Naive thymus-derived CD4-positive, alpha-beta T cell (primary cell): ENCODE data around the gene DSCAM. TPM values are rescaled to one million over a fixed set of nuclear protein-coding genes. Genes with fewer than 3 reads are reported as not detected.

Source experiments
- ATAC-seq: fragments of 150-1000 bp; cut with Tn5 transposase; 2 replicates; pipeline ENCODE4 v1.10.0; 2021; ENCODE audit warnings: mild to moderate bottlenecking, moderate library complexity
- CTCF ChIA-PET: fragments of 350-600 bp; sonication (Branson Sonifier 250); formaldehyde crosslinking; loops from one replicate; lab custom pipeline; 2021; ENCODE audit warnings: antibody characterized with exemption; lab: Charles Lee
- POLR2A ChIA-PET: fragments of 350-600 bp; sonication (Branson Sonifier 250); formaldehyde crosslinking; loops from one replicate; lab custom pipeline; 2021; ENCODE audit warnings: antibody characterized with exemption, inconsistent platforms; lab: Charles Lee
- DNase-seq, 9 donors: peaks; one replicate each; pipeline versions ENCODE4 v3.0.0 to v3.0.0-alpha.2; 2020 to 2022; ENCODE audit warnings: mixed read lengths in 1 of 9
- H3K27ac ChIP-seq: one replicate; pipeline ENCODE4 v1.7.0; 2013; ENCODE audit warnings: mild to moderate bottlenecking, low read depth, low read length, moderate library complexity
- H3K27me3 ChIP-seq, 2 donors: one replicate each; pipeline ENCODE4 v1.7.0; 2013; ENCODE audit warnings: low read length in 2 of 2, mild to moderate bottlenecking in 2 of 2, moderate library complexity in 2 of 2; ENCODE audit not compliant: control insufficient read depth in 2 of 2, insufficient read depth in 2 of 2
- H3K36me3 ChIP-seq, 3 experiments: 1 replicate in 2 of 3; 2 replicates in 1 of 3; pipeline ENCODE4 v1.7.0; 2013; ENCODE audit warnings: low read length in 3 of 3, mild to moderate bottlenecking in 3 of 3, moderate library complexity in 1 of 3; ENCODE audit not compliant: insufficient read depth in 3 of 3, control insufficient read depth in 2 of 3
- H3K4me1 ChIP-seq, 2 donors: one replicate each; pipeline ENCODE4 v1.7.0; 2013; ENCODE audit warnings: low read length in 2 of 2, mild to moderate bottlenecking in 2 of 2, moderate library complexity in 1 of 2; ENCODE audit not compliant: control insufficient read depth in 2 of 2, insufficient read depth in 2 of 2
- H3K4me3 ChIP-seq: 2 replicates; pipeline ENCODE4 v1.7.0; 2013; ENCODE audit warnings: mild to moderate bottlenecking, low read length
- H3K9me3 ChIP-seq, 3 experiments: 1 replicate in 2 of 3; 2 replicates in 1 of 3; pipeline ENCODE4 v1.7.0; 2013; ENCODE audit warnings: low read length in 3 of 3; ENCODE audit not compliant: control insufficient read depth in 2 of 3
- H3K27ac Mint-ChIP-seq, 9 donors: one replicate each; pipeline ENCODE4 v1.8.0; 2020 to 2022; ENCODE audit warnings: mixed read lengths in 9 of 9, mild to moderate bottlenecking in 8 of 9, moderate library complexity in 5 of 9, inconsistent platforms in 2 of 9
- H3K27me3 Mint-ChIP-seq, 5 donors: one replicate each; pipeline ENCODE4 v1.8.0; 2021 to 2022; ENCODE audit warnings: mixed read lengths in 5 of 5, mild to moderate bottlenecking in 1 of 5
- H3K36me3 Mint-ChIP-seq, 5 donors: one replicate each; pipeline ENCODE4 v1.8.0; 2020 to 2022; ENCODE audit warnings: mixed read lengths in 5 of 5, mild to moderate bottlenecking in 3 of 5, inconsistent platforms in 1 of 5
- H3K4me1 Mint-ChIP-seq, 7 donors: one replicate each; pipeline ENCODE4 v1.8.0; 2020 to 2022; ENCODE audit warnings: mixed read lengths in 7 of 7, mild to moderate bottlenecking in 3 of 7, inconsistent platforms in 1 of 7
- H3K4me3 Mint-ChIP-seq, 10 donors: one replicate each; pipeline ENCODE4 v1.8.0; 2020 to 2022; ENCODE audit warnings: mild to moderate bottlenecking in 10 of 10, mixed read lengths in 10 of 10, moderate library complexity in 6 of 10, inconsistent platforms in 2 of 10
- H3K9me3 Mint-ChIP-seq, 11 donors: one replicate each; pipeline ENCODE4 v1.8.0; 2020 to 2022; ENCODE audit warnings: mixed read lengths in 11 of 11, mild to moderate bottlenecking in 4 of 11, inconsistent platforms in 1 of 11, moderate library complexity in 1 of 11
- intact Hi-C, 2 donors: fragments of 100-400 bp; cut with micrococcal nuclease; formaldehyde crosslinking; loops; one replicate each; pipeline ENCODE4 v1.15.1; 2023
- polyA plus RNA-seq, 2 donors: library from polyadenylated mRNA; unstranded; fragments of 300-500 nt; fragmentation: Illumina TruSeq; gene quantifications; one replicate each; pipeline ENCODE4 v1.2.3, GENCODE V29; 2021
- total RNA-seq, 6 experiments: library from RNA in 5 of 6; stranded (reverse) in 5 of 6; gene quantifications; 1 replicate in 5 of 6; 2 replicates in 1 of 6; pipeline ENCODE4 v1.2.3 and lab custom pipeline; 2021 to 2026

DSCAM gene
- total and polyA plus RNA-seq, 7 experiments from 2014 or later = not detected

DNA sequence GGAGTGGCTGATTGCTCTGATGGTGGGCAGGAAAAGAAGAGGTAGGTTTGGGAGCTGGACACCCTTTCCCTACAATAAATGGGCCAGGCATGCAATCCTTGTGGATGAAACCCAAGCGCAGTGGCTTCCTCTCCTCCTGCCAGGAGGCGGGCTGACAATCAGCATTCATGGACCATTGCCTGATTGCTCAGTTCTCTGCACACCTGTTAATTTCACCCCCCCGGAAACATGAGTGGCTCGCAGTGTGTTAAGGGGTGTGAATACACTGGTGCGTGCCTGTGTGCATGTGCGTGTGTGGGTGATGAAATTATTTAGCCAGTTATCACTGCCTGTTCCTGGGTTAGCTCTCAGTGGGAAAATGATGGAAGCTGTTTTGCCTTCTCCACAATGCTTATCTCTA is 669.0 kb downstream of the DSCAM start:
- ATAC-seq = no peak

DNA sequence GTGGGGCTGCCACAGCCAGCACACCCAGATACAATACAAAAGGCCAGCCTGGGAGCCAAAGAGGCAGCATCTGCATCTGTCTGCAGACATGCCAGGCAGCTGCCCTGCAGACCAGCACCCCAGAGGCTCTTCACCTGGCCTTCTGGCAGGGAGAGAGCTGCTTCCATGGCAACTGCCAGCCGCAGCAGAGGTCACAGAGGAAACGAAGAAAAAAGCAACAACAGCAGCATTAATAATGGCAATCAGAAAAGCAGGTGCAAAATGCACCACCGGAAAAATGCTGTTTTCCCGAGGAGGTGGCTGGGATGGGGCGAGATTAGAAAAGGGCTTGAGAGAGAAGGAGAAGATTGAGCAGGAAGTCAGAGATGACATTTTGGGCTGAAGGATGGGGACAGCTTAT is 670.2 kb downstream of the DSCAM start:
- Mint-ChIP-seq H3K27me3 (peaks cover 0 to 14% (median 7%) of the 10 kb centered on the region in 5 donors), H3K9me3 (peaks cover 2 to 13% (median 3%) of the 10 kb centered on the region in 11 donors), H3K27ac (no peak overlapping the region), H3K36me3 (peaks cover 0 to 2% (median 0%) of the 10 kb centered on the region in 5 donors), H3K4me1 (peaks cover 0 to 3% (median 0%) of the 10 kb centered on the region in 7 donors), H3K4me3 (no peak overlapping the region)
- ChIA-PET CTCF (no interaction called here), POLR2A (no interaction called here)
- H3K4me3 ChIP-seq = no peak overlapping the region
- DNase-seq (no peak), ATAC-seq (no peak)
- no peaks in the 10 kb centered on the region for H3K9me3 ChIP-seq
- H3K36me3 ChIP-seq = no peaks in the 10 kb centered on the region
- intact Hi-C loops = no loop called here
- H3K4me1 ChIP-seq = no peaks in the 10 kb centered on the region
- no peaks in the 10 kb centered on the region for H3K27me3 ChIP-seq
- H3K27ac ChIP-seq = no peak overlapping the region

More for the DNA sequence above, 669.0 kb downstream of the DSCAM start:
- Histone ChIP-seq H3K9me3 (no peaks in the 10 kb centered on the region), H3K4me1 (no peaks in the 10 kb centered on the region), H3K36me3 (no peaks in the 10 kb centered on the region), H3K27me3 (no peaks in the 10 kb centered on the region), H3K4me3 (no peak overlapping the region), H3K27ac (no peak overlapping the region)
- Mint-ChIP-seq H3K27me3 (peaks cover 0 to 14% (median 7%) of the 10 kb centered on the region in 5 donors), H3K36me3 (peaks cover 0 to 8% (median 0%) of the 10 kb centered on the region in 5 donors), H3K4me3 (no peak overlapping the region), H3K4me1 (peaks cover 0 to 5% (median 0%) of the 10 kb centered on the region in 7 donors), H3K27ac (no peak overlapping the region), H3K9me3 (peaks cover 4 to 19% (median 8%) of the 10 kb centered on the region in 11 donors)
- no peak for DNase-seq
- ChIA-PET CTCF (interaction anchor here (0.6 kb wide), 1 partner anchor 30 kb away, joined by 3 read pairs; no protein-coding TSS in a partner anchor), POLR2A (no interaction called here)
- intact Hi-C loops = no loop called here

DNA sequence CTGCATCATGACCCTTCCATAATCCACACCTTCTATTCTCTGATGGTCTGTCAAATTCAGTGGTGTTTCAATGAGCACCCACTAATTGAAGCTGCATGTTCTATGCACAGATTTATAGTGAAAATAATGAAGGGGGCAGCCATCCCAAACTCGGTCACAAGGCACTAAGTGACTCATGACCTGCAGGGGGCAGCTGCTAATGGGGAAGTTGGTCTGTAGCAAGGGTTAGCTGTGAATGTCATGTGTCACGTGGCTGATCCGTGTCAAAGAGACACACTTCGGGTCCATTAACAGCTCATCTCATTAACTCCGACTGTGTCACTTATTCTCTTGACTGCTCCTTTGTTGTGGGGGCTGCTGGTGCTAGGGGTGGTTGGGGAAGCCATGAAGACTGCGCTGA is 673.1 kb downstream of the DSCAM start:
- POLR2A ChIA-PET = no interaction called here
- Mint-ChIP-seq H3K36me3 (no peaks in the 10 kb centered on the region), H3K27me3 (peaks cover 0 to 13% (median 7%) of the 10 kb centered on the region in 5 donors), H3K4me1 (no peaks in the 10 kb centered on the region), H3K27ac (no peak overlapping the region), H3K9me3 (peaks cover 0 to 10% (median 3%) of the 10 kb centered on the region in 11 donors), H3K4me3 (no peak overlapping the region)
- Histone ChIP-seq H3K4me1 (no peaks in the 10 kb centered on the region), H3K9me3 (no peaks in the 10 kb centered on the region), H3K27me3 (no peaks in the 10 kb centered on the region), H3K27ac (no peak overlapping the region), H3K4me3 (no peak overlapping the region), H3K36me3 (no peaks in the 10 kb centered on the region)
- CTCF ChIA-PET = no interaction called here
- ATAC-seq (no peak), DNase-seq (no peak)
- intact Hi-C loops = no loop called here

DNA sequence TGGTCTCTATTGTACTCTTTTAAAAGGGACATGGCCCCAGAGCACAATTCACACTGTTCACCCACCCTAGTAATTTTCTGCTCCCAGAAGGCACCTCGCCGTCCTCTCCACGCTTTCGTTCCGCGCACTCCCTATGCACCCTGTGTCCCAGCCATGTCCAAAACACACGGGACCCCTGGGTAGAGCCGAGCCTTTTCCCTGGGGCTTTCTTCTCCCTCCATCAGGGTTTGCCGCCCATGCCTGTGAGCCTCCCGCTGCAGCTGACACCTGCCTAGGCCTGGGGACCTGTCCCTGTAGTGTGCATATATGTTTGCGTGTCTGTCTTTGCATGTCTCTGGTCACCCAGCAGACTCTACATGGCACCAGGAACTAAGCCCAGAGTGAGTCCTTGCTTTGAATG is 677.0 kb downstream of the DSCAM start:
- intact Hi-C loops = no loop called here
- Histone ChIP-seq H3K36me3 (no peaks in the 10 kb centered on the region), H3K9me3 (no peaks in the 10 kb centered on the region), H3K27me3 (no peaks in the 10 kb centered on the region), H3K4me1 (no peaks in the 10 kb centered on the region), H3K4me3 (no peak overlapping the region), H3K27ac (no peak overlapping the region)
- H3K4me1 Mint-ChIP-seq = no peaks in the 10 kb centered on the region
- DNase-seq = no peak
- ChIA-PET POLR2A (no interaction called here), CTCF (no interaction called here)
- no peak overlapping the region for H3K4me3 Mint-ChIP-seq
- peaks cover 0 to 6% (median 0%) of the 10 kb centered on the region in 5 donors for H3K27me3 Mint-ChIP-seq
- peaks cover 0 to 13% (median 2%) of the 10 kb centered on the region in 11 donors for H3K9me3 Mint-ChIP-seq
- H3K27ac Mint-ChIP-seq = no peak overlapping the region
- H3K36me3 Mint-ChIP-seq = no peaks in the 10 kb centered on the region
- no peak for ATAC-seq

DNA sequence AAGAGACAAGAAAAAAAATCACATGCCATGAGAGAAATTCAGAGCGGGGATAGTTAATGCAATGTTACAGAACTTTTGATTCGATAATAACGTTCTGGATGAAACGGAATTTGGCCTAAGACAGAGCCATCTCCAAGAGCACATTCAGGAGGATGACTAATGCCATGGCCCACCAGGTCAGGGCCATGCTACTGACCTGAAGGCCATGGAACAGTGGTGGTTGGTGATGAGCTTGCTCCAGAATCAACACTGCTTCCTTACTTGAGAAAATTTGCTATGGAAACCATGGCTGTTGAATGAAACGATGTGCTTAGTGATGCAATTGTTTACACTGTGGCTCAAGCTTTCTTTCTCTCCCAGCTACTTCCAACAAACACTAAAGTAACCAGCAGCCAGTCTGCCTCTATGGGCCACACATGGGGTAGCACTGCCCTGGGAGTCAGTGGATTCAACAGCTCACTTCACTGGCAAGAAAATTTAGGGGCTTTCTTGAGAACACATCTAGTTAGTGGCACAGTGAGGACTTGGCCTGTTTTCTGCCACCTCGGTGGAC is 680.6 kb downstream of the DSCAM start:
- Histone ChIP-seq H3K9me3 (no peaks in the 10 kb centered on the region), H3K27ac (no peak overlapping the region), H3K36me3 (no peaks in the 10 kb centered on the region), H3K4me1 (no peaks in the 10 kb centered on the region), H3K4me3 (no peak overlapping the region), H3K27me3 (no peaks in the 10 kb centered on the region)
- ATAC-seq (no peak), DNase-seq (no peak)
- Mint-ChIP-seq H3K9me3 (peaks cover 0 to 13% (median 0%) of the 10 kb centered on the region in 11 donors), H3K27ac (no peak overlapping the region), H3K4me1 (no peaks in the 10 kb centered on the region), H3K36me3 (no peaks in the 10 kb centered on the region), H3K4me3 (no peak overlapping the region), H3K27me3 (peaks cover 0 to 8% (median 0%) of the 10 kb centered on the region in 5 donors)
- ChIA-PET POLR2A (no interaction called here), CTCF (no interaction called here)
- intact Hi-C loops = no loop called here

DNA sequence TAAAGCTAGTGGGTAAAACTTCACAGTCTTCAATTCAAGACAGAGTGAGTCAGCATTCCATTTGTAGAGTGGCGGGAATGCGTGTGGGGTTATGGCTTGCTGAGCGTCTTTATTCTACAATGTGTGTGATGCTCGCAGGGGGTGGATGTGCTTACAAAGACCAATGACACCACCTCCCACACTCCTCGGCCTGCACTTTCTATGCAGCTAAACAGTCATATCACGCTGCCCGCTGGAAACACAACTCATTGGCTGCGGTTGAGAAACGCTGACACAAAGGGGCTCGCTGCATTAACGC is 681.2 kb downstream of the DSCAM start:
- H3K27ac Mint-ChIP-seq = no peak overlapping the region
- H3K9me3 Mint-ChIP-seq = peaks cover 0 to 13% (median 0%) of the 10 kb centered on the region in 11 donors
- no peak overlapping the region for H3K4me3 ChIP-seq
- no peak overlapping the region for H3K4me3 Mint-ChIP-seq
- no peaks in the 10 kb centered on the region for H3K4me1 ChIP-seq
- no peaks in the 10 kb centered on the region for H3K36me3 Mint-ChIP-seq
- POLR2A ChIA-PET = no interaction called here
- H3K9me3 ChIP-seq = no peaks in the 10 kb centered on the region
- CTCF ChIA-PET = no interaction called here
- H3K4me1 Mint-ChIP-seq = no peaks in the 10 kb centered on the region
- DNase-seq = no peak
- intact Hi-C loops = no loop called here
- no peak overlapping the region for H3K27ac ChIP-seq
- H3K27me3 Mint-ChIP-seq = peaks cover 0 to 8% (median 0%) of the 10 kb centered on the region in 5 donors
- H3K36me3 ChIP-seq = no peaks in the 10 kb centered on the region
- H3K27me3 ChIP-seq = no peaks in the 10 kb centered on the region
- ATAC-seq = no peak
